Measurements from ENCODE around the gene TMIGD2.
"Not testable (repeated sequence)": the region's sequence is repeated elsewhere in the genome, so short reads cannot be mapped to it uniquely, and the experiment has no call there.

Gene TMIGD2

DNA sequence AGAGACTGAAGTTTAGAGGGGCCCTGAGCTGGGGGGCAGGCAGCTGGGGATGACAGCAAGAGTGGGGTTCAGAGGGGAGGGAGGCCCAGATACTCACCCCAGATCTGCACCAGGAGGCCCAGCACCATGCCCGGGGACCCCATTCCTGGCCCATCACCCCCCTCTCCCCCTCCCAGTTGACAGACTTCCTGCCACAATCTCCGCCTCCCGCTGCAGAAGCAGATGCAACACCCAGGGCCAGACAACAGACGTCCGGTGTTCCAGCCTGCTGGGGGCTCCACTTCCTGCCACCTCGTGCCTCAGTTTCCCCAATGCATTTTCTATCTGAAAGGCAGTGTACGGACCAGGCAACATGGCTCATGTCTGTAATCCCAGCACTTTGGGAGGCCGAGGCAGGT lies at the start of gene TMIGD2:
TSS of gene TMIGD2 (minus strand) at position 147 of the 398 bp plus-strand sequence. CDS start at position 143, 4 bp downstream.
- Histone ChIP-seq H3K36me3 (ENCODE audit: low read depth) (no peaks in the 10 kb centered on the region), H3K4me3 (ENCODE audit: severe bottlenecking) (no peak within 1 kb of the TSS)
- no peak for ATAC-seq (ENCODE audit: low read depth)

DNA sequence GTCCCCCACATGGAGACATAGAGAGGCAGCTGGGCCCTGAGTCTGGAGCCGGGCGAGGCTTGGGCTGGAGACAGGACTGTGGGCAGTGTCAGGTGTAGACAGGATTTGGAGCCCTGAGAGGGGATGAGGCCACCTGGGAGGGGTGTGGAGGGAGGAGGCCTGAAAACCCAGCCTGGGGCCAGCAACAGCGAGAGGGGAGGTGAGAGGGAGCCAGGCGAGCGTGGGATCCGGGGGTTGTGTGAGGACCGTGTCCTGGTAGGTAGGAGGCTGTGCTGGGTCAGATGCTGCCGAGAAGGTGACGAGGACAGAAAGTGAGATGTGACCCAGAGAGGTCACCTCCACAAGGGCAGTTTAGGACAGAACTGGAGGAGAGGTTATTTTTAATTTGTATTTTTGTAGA lies 48.5 kb upstream of the TMIGD2 start:
- Histone ChIP-seq H3K36me3 (ENCODE audit: low read depth) (no peaks in the 10 kb centered on the region; the same call in 1 of the 2 replicates), H3K4me3 (ENCODE audit: severe bottlenecking) (no peak overlapping the region), H3K27ac (ENCODE audit: poor library complexity, severe bottlenecking) (no peak overlapping the region), H3K9me3 (ENCODE audit: severe bottlenecking) (no peaks in the 10 kb centered on the region), H3K27me3 (ENCODE audit: insufficient read depth, poor library complexity, severe bottlenecking) (no peaks in the 10 kb centered on the region), H3K4me1 (ENCODE audit: insufficient read depth, poor library complexity, severe bottlenecking) (no peaks in the 10 kb centered on the region)
- DNase-seq (ENCODE audit: low spot score) (peak; percentile 35), ATAC-seq (ENCODE audit: low read depth) (no peak)
- no peak for TF ChIP-seq CTCF (IDR thresholded peaks at IDR 0.05; ENCODE audit: poor library complexity, severe bottlenecking)

More for the DNA sequence above, at the start of gene TMIGD2:
- Histone ChIP-seq H3K4me1 (ENCODE audit: insufficient read depth, poor library complexity, severe bottlenecking) (no peaks in the 10 kb centered on the region), H3K27me3 (ENCODE audit: insufficient read depth, poor library complexity, severe bottlenecking) (no peaks in the 10 kb centered on the region), H3K27ac (ENCODE audit: poor library complexity, severe bottlenecking) (no peak within 1 kb of the TSS), H3K9me3 (ENCODE audit: severe bottlenecking) (no peaks in the 10 kb centered on the region)
- TF ChIP-seq CTCF (IDR thresholded peaks at IDR 0.05; ENCODE audit: poor library complexity, severe bottlenecking), result no peak
- no peak for DNase-seq (ENCODE audit: low spot score)

DNA sequence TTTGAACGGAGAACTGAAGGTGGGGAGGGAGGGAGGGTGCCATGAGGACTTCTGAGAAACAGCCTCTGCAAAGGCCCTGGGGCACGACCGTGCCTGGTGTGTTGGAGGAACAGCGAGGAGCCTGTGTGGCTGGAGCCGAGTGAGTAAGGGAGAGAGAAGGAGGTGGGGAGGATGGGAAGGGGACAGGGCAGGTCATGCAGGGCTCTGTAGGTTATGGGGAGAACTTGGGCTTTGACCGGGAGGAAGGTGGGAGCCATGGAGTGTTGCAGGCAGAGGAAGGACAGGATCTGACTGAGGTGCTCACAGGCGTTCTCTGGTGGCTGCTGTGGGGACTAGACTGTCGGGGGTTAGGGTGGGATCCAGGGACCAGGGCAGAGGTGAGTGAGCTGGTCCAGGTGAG lies 47.9 kb upstream of the TMIGD2 start:
- Histone ChIP-seq H3K27me3 (ENCODE audit: insufficient read depth, poor library complexity, severe bottlenecking) (no peaks in the 10 kb centered on the region), H3K27ac (ENCODE audit: poor library complexity, severe bottlenecking) (no peak overlapping the region), H3K4me3 (ENCODE audit: severe bottlenecking) (no peak overlapping the region), H3K36me3 (ENCODE audit: low read depth) (no peaks in the 10 kb centered on the region; the same call in 1 of the 2 replicates), H3K9me3 (ENCODE audit: severe bottlenecking) (no peaks in the 10 kb centered on the region), H3K4me1 (ENCODE audit: insufficient read depth, poor library complexity, severe bottlenecking) (no peaks in the 10 kb centered on the region)
- no peak for TF ChIP-seq CTCF (IDR thresholded peaks at IDR 0.05; ENCODE audit: poor library complexity, severe bottlenecking)
- DNase-seq (ENCODE audit: low spot score) (no peak), ATAC-seq (ENCODE audit: low read depth) (no peak)

GRCh38 chr19:4349225-4349624 lies 47.0 kb upstream of the TMIGD2 start:
- not testable (repeated sequence) for H3K4me3 ChIP-seq (ENCODE audit: severe bottlenecking); H3K9me3 ChIP-seq (ENCODE audit: severe bottlenecking); ATAC-seq (ENCODE audit: low read depth); H3K36me3 ChIP-seq (ENCODE audit: low read depth); H3K27ac ChIP-seq (ENCODE audit: poor library complexity, severe bottlenecking); H3K27me3 ChIP-seq (ENCODE audit: insufficient read depth, poor library complexity, severe bottlenecking); DNase-seq (ENCODE audit: low spot score); H3K4me1 ChIP-seq (ENCODE audit: insufficient read depth, poor library complexity, severe bottlenecking)

GRCh38 chr19:4347521-4347920 lies 45.3 kb upstream of the TMIGD2 start:
- ATAC-seq (ENCODE audit: low read depth), result no peak

More at GRCh38 chr19:4347521-4347920, 45.3 kb upstream of the TMIGD2 start:
- Histone ChIP-seq H3K27me3 (ENCODE audit: insufficient read depth, poor library complexity, severe bottlenecking) (no peaks in the 10 kb centered on the region), H3K36me3 (ENCODE audit: low read depth) (no peaks in the 10 kb centered on the region), H3K4me3 (ENCODE audit: severe bottlenecking) (no peak overlapping the region), H3K9me3 (ENCODE audit: severe bottlenecking) (no peaks in the 10 kb centered on the region), H3K4me1 (ENCODE audit: insufficient read depth, poor library complexity, severe bottlenecking) (no peaks in the 10 kb centered on the region), H3K27ac (ENCODE audit: poor library complexity, severe bottlenecking) (no peak overlapping the region)
- DNase-seq (ENCODE audit: low spot score), result no peak
- TF ChIP-seq CTCF (IDR thresholded peaks at IDR 0.05; ENCODE audit: poor library complexity, severe bottlenecking), result no peak

All from RWPE2 (cell line).